NCI-H2107 (cell line): ENCODE data around the gene GNL1.
"Not testable (repeated sequence)": the region's sequence is repeated elsewhere in the genome, so short reads cannot be mapped to it uniquely, and the experiment has no call there.

ENCODE experiments used
- DNase-seq: peaks from one replicate; lab custom pipeline; 2025; lab: John Stamatoyannopoulos, UW

Gene GNL1

GRCh38 chr6:30495993-30496392 lies 60.3 kb downstream of the GNL1 start:
- no peak for DNase-seq

GRCh38 chr6:30495060-30495459 lies 61.2 kb downstream of the GNL1 start:
- not testable (repeated sequence) for DNase-seq

GRCh38 chr6:30494291-30494861 lies 61.9 kb downstream of the GNL1 start:
- DNase-seq, result no peak

GRCh38 chr6:30493643-30494250 lies 62.5 kb downstream of the GNL1 start:
- DNase-seq, result no peak

- no peak for DNase-seq
Measured at GRCh38 chr6:30491991-30492952, 64.0 kb downstream of the GNL1 start.
